NK-92 (cell line): ENCODE data around the gene CAMTA1.

Experiments
- DNase-seq: peaks from one replicate; lab custom pipeline; 2025; ENCODE audit not compliant: unreplicated experiment; lab: John Stamatoyannopoulos, UW

Gene CAMTA1

GRCh38 chr1:7436056-7437005, 651.1 kb downstream of the CAMTA1 start:
- DNase-seq, result no peak

- no peak for DNase-seq
Observed at GRCh38 chr1:7437036-7437435, 651.8 kb downstream of the CAMTA1 start.

GRCh38 chr1:7437608-7438395, 652.5 kb downstream of the CAMTA1 start:
- DNase-seq, result no peak

- DNase-seq, result no peak
Observed at GRCh38 chr1:7438396-7438785, 653.1 kb downstream of the CAMTA1 start.

- no peak for DNase-seq
Observed at GRCh38 chr1:7438921-7439655, 653.8 kb downstream of the CAMTA1 start.

GRCh38 chr1:7440154-7440553, 654.9 kb downstream of the CAMTA1 start:
- no peak for DNase-seq

GRCh38 chr1:7441143-7441841, 656.0 kb downstream of the CAMTA1 start:
- DNase-seq, result no peak

GRCh38 chr1:7442036-7442435, 656.8 kb downstream of the CAMTA1 start:
- no peak for DNase-seq

- no peak for DNase-seq
Observed at GRCh38 chr1:7442918-7443317, 657.7 kb downstream of the CAMTA1 start.

- DNase-seq, result no peak
Observed at GRCh38 chr1:7444363-7444762, 659.1 kb downstream of the CAMTA1 start.

GRCh38 chr1:7447093-7447492, 661.8 kb downstream of the CAMTA1 start:
- DNase-seq, result no peak

GRCh38 chr1:7447736-7448135, 662.5 kb downstream of the CAMTA1 start:
- DNase-seq, result no peak

- DNase-seq, result no peak
Observed at GRCh38 chr1:7448986-7449385, 663.7 kb downstream of the CAMTA1 start.

GRCh38 chr1:7449750-7450149, 664.5 kb downstream of the CAMTA1 start:
- DNase-seq, result no peak

GRCh38 chr1:7450838-7451237, 665.6 kb downstream of the CAMTA1 start:
- DNase-seq, result no peak

GRCh38 chr1:7453038-7453437, 667.8 kb downstream of the CAMTA1 start:
- DNase-seq, result no peak

GRCh38 chr1:7454052-7454815, 669.0 kb downstream of the CAMTA1 start:
- no peak for DNase-seq

- DNase-seq, result no peak
Observed at GRCh38 chr1:7454895-7455784, 669.9 kb downstream of the CAMTA1 start.
